ENCODE measurements around the gene PPOX.
A peak's percentile ranks its signal among the peaks of the same experiment; 100 is the strongest.

The PPOX gene

DNA sequence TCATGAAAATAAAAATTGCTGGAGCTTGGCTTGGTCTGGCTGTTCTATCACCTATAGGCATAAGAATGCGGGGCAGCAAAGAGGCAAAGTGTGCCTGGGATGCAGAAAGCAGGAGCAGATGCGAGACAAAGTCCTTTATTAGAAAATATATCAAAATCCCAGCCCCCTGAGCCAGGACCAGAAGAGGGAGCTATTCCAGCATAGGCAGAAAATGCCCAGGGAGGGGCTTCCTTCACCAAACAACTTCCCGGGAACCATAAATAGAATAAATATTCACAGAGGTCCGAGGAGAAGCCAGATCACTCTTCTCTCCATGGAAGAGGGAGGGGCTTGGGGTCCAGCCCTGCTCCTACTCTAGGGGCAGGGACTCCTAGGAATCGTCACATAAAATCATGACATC, 5.0 kb downstream of the PPOX start:
- no peak for DNase-seq (ENCODE audit: low read depth)
- no peak overlapping the region for H3K4me3 ChIP-seq (ENCODE audit: low read depth, low read length)
- TF ChIP-seq, protein P1, sequence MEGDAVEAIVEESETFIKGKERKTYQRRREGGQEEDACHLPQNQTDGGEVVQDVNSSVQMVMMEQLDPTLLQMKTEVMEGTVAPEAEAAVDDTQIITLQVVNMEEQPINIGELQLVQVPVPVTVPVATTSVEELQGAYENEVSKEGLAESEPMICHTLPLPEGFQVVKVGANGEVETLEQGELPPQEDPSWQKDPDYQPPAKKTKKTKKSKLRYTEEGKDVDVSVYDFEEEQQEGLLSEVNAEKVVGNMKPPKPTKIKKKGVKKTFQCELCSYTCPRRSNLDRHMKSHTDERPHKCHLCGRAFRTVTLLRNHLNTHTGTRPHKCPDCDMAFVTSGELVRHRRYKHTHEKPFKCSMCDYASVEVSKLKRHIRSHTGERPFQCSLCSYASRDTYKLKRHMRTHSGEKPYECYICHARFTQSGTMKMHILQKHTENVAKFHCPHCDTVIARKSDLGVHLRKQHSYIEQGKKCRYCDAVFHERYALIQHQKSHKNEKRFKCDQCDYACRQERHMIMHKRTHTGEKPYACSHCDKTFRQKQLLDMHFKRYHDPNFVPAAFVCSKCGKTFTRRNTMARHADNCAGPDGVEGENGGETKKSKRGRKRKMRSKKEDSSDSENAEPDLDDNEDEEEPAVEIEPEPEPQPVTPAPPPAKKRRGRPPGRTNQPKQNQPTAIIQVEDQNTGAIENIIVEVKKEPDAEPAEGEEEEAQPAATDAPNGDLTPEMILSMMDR (IDR thresholded peaks at IDR 0.05; ENCODE audit: low read depth, low read length, missing control alignments): no peak

DNA sequence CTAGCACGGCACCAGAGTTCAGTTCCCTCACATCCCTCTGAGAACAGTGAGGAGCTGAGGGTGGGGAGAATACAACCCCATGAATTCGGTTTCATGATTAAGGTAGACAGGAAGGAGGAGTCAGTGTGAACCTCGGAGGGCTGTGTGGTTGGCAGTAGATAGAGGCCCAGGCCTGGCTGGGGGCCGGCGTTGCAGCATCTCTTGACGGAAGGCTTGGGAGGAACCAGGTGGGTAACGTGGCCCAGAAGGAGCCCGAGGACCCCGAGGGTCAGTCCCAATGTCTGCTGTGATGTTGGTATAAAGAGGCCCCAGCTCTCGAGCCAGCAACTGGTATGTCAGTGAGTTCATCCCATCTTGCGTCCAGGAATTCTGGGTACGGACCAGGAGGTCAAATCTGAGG, 5.5 kb downstream of the PPOX start:
- TF ChIP-seq, protein P1 (IDR thresholded peaks at IDR 0.05; ENCODE audit: low read depth, low read length, missing control alignments): no peak
- DNase-seq (ENCODE audit: low read depth): no peak
- H3K4me3 ChIP-seq (ENCODE audit: low read depth, low read length): no peak overlapping the region

DNA sequence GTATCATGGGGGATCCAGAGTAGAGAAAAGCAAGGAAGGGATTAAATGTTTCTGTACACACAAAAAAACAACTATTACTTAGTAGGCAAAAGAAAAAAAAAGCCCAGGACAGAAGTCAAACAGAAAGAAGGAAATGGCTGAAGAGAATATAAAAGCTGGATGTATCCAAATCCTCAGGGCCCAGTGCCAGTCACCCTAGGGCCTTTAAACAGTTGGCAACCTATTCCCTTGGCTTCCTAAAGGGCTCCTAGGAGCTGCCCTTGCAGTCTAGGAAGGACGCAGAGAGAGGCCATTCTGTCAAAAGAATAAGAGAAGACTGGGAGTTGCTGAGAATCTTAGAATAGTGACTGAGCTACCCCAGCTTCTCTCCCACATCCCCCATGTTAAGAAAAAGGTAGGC, 6.1 kb downstream of the PPOX start:
- no peak for DNase-seq (ENCODE audit: low read depth)
- TF ChIP-seq, protein P1 (IDR thresholded peaks at IDR 0.05; ENCODE audit: low read depth, low read length, missing control alignments): no peak
- H3K4me3 ChIP-seq (ENCODE audit: low read depth, low read length): no peak overlapping the region

DNA sequence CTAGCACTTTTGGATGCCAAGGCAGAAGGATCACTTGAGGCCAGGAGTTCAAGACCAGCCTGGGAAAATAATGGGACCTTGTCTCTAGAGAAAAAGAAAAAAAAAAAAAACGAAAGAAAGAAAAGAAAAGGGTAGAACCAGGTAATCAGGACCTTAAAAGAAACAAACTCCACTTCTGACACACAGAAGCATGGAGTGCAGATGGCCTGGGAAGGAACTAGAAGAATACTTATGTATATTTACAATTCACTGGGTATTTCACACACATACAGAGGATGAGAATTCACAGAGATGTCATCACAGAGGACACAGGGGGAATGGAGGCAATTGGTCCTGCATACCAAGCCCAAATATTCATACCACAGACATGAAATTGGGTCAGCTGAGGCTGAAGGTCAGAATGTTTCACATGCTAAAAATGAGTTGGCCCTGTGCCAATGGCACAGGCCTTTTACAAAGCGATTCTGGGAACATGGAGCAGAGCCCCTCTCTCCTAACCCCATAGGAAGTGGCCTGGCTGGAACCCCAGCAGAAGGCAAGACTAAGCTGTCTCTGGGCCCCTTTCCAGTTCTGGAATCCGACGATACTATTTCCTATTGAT, 6.7 kb downstream of the PPOX start:
- TF ChIP-seq, protein P1 (IDR thresholded peaks at IDR 0.05; ENCODE audit: low read depth, low read length, missing control alignments): no peak
- H3K4me3 ChIP-seq (ENCODE audit: low read depth, low read length): no peak overlapping the region
- no peak for DNase-seq (ENCODE audit: low read depth)

DNA sequence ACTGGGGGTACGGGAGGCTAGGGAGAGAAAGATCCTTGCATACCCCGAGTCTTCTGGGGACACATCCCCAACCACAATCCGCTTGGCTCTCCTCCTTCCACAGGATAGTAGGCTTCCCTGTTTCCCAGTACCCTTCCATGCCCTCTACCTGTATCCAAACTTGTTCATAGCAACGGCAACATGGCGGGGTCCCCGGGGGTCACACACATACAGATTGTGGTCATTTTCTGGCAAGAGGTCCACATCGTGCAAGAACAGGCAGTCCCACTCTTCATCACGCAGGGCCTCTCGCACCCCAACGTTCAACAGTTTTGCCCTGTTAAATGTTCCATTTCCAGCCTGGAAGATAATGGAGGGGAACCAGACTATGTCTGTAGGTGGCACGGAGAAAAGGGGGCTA, 7.5 kb downstream of the PPOX start:
- no peak for DNase-seq (ENCODE audit: low read depth)
- TF ChIP-seq, protein P1 (IDR thresholded peaks at IDR 0.05; ENCODE audit: low read depth, low read length, missing control alignments): no peak
- H3K4me3 ChIP-seq (ENCODE audit: low read depth, low read length): no peak overlapping the region

DNA sequence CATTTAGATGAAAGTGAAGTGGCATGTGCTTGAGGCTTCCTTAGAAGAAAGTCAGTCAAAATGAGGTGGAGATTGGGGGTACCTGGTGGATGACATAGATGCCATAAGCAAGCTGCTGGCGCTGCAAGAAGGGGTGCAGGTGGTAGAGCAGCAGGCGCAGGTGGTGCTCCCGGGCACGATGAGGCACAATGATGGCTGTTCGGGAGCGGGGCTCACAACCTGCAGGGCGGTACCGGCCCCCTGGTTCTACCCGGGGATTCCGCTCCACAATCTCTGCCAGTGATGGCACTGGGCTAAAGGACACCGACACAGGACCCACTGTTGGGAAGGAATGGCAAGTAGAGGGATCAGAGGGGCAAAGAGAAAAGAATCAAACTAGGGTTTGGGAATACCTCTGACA, 8.7 kb downstream of the PPOX start:
- TF ChIP-seq, protein P1 (IDR thresholded peaks at IDR 0.05; ENCODE audit: low read depth, low read length, missing control alignments): no peak
- DNase-seq (ENCODE audit: low read depth): no peak
- H3K4me3 ChIP-seq (ENCODE audit: low read depth, low read length): no peak overlapping the region

DNA sequence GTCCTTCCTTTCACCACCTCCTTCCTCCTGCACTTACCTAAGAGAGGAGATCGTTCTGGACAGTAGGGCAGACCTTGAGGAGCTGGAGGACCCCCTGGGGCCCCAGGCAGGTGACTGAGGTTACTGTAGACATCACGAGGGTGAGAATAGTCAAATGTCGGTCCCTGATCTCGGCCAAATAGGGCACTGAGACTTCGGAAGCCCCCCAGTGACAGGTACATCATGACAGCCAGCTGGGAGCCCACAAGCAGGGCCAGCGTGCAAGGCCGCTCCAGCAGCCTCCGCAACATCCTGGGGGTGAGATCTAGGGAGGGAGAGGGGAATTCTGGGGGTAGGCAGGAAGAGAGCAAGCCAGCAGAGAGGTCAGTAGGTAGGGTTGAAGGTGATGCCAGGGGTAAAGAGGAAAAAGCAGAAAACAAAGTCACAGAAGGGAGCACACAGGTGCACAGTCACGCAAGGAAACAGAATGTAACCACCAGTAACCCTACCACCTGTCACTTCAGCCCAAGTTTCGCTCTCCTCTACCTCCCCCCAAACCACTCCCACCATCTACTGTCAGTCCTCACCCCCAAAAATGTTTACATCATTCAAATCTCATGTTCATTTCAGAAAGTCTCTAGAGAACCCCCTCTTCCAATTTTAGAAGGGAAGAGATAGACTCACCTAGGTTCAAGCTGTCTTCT, 9.7 kb downstream of the PPOX start:
- no peak for DNase-seq (ENCODE audit: low read depth)
- H3K4me3 ChIP-seq (ENCODE audit: low read depth, low read length): peak overlapping the region; percentile 67
- TF ChIP-seq, protein P1 (IDR thresholded peaks at IDR 0.05; ENCODE audit: low read depth, low read length, missing control alignments): no peak

All from GM12864 (cell line).